ENCODE data around the gene PIP4K2A. TPM values are rescaled to one million over a fixed set of nuclear protein-coding genes. Genes with fewer than 3 reads are reported as not detected.
A peak's percentile ranks its signal among the peaks of the same experiment; 100 is the strongest.

Gene PIP4K2A
- total RNA-seq, result 100 to 1,000 TPM; 108 to 115 TPM

- CTCF ChIA-PET, result interaction anchor here (0.6 to 1.5 kb wide), 3 partner anchors 44 to 74 kb away, joined by 3 to 4 read pairs (median 3); no protein-coding TSS in a partner anchor
- Mint-ChIP-seq H3K9me3 (no peaks in the 10 kb centered on the region), H3K4me3 (peak within 1 kb of the TSS; percentile 92), H3K4me1 (ENCODE audit: low read depth) (peaks cover 23% of the 10 kb centered on the region), H3K27me3 (no peaks in the 10 kb centered on the region), H3K27ac (peak within 1 kb of the TSS; percentile 90), H3K36me3 (ENCODE audit: low read depth) (peaks cover 11% of the 10 kb centered on the region)
- no peak for TF ChIP-seq CTCF (IDR thresholded peaks at IDR 0.05)
- ATAC-seq (peak; percentile 82), DNase-seq (peak; percentile 75)
- intact Hi-C loops (cut with micrococcal nuclease), result loop anchor here (5.0 to 10.0 kb wide), 4 partner anchors 47 to 270 kb away; no protein-coding TSS in a partner anchor
- POLR2A ChIA-PET, result interaction anchor here (1.0 to 4.2 kb wide), 14 partner anchors 10 to 102 kb away, joined by 3 to 40 read pairs (median 8); no protein-coding TSS in a partner anchor
Measured at GRCh38 chr10:22714479-22715289, at the start of gene PIP4K2A. Gene PIP4K2A, minus strand, starts transcription at chr10:22714578. Its CDS starts 252 bp downstream, at chr10:22714326.

GRCh38 chr10:22761569-22762220, 47.3 kb upstream of the PIP4K2A start:
- POLR2A ChIA-PET, result no interaction called here
- Mint-ChIP-seq H3K27me3 (no peaks in the 10 kb centered on the region), H3K9me3 (no peaks in the 10 kb centered on the region), H3K4me3 (no peak overlapping the region), H3K27ac (no peak overlapping the region), H3K4me1 (ENCODE audit: low read depth) (no peaks in the 10 kb centered on the region), H3K36me3 (ENCODE audit: low read depth) (no peaks in the 10 kb centered on the region)
- no peak for DNase-seq
- CTCF ChIA-PET, result no interaction called here
- ATAC-seq, result no peak
- no peak for TF ChIP-seq CTCF (IDR thresholded peaks at IDR 0.05)
- intact Hi-C loops (cut with micrococcal nuclease), result no loop called here

- intact Hi-C loops (cut with micrococcal nuclease), result no loop called here
- Mint-ChIP-seq H3K27ac (no peak overlapping the region), H3K36me3 (ENCODE audit: low read depth) (no peaks in the 10 kb centered on the region), H3K9me3 (no peaks in the 10 kb centered on the region), H3K27me3 (no peaks in the 10 kb centered on the region), H3K4me3 (no peak overlapping the region), H3K4me1 (ENCODE audit: low read depth) (no peaks in the 10 kb centered on the region)
- CTCF ChIA-PET, result interaction anchor here (0.9 to 1.3 kb wide), 2 partner anchors 9 to 22 kb away, joined by 3 read pairs; no protein-coding TSS in a partner anchor
- DNase-seq (no peak), ATAC-seq (no peak)
- POLR2A ChIA-PET, result interaction anchor here (1.4 kb wide), 1 partner anchor 52 kb away, joined by 3 read pairs; no protein-coding TSS in a partner anchor
- TF ChIP-seq CTCF (IDR thresholded peaks at IDR 0.05), result no peak
Measured at GRCh38 chr10:22760025-22760424, 45.6 kb upstream of the PIP4K2A start.

- ATAC-seq (no peak), DNase-seq (no peak)
- Mint-ChIP-seq H3K27ac (no peak overlapping the region), H3K27me3 (no peaks in the 10 kb centered on the region), H3K4me3 (no peak overlapping the region), H3K36me3 (ENCODE audit: low read depth) (no peaks in the 10 kb centered on the region), H3K4me1 (ENCODE audit: low read depth) (peaks cover under 1% of the 10 kb centered on the region), H3K9me3 (no peaks in the 10 kb centered on the region)
- no peak for TF ChIP-seq CTCF (IDR thresholded peaks at IDR 0.05)
- ChIA-PET CTCF (no interaction called here), POLR2A (no interaction called here)
- intact Hi-C loops (cut with micrococcal nuclease), result no loop called here
Measured at GRCh38 chr10:22758867-22759266, 44.5 kb upstream of the PIP4K2A start.

- intact Hi-C loops (cut with micrococcal nuclease), result no loop called here
- Mint-ChIP-seq H3K4me3 (no peak overlapping the region), H3K4me1 (ENCODE audit: low read depth) (peaks cover 18% of the 10 kb centered on the region), H3K27ac (no peak overlapping the region), H3K36me3 (ENCODE audit: low read depth) (no peaks in the 10 kb centered on the region), H3K27me3 (no peaks in the 10 kb centered on the region), H3K9me3 (no peaks in the 10 kb centered on the region)
- ChIA-PET POLR2A (no interaction called here), CTCF (interaction anchor here (0.6 kb wide), 1 partner anchor 24 kb away, joined by 3 read pairs; no protein-coding TSS in a partner anchor)
- DNase-seq (no peak), ATAC-seq (no peak)
- no peak for TF ChIP-seq CTCF (IDR thresholded peaks at IDR 0.05)
Measured at GRCh38 chr10:22754296-22754695, 39.9 kb upstream of the PIP4K2A start.

Measured in activated CD8-positive, alpha-beta T cell treated with anti-CD3 and anti-CD28 coated beads for 36 hours (primary cell).